Measurements from ENCODE around the gene HOOK2. TPM values are rescaled to one million over a fixed set of nuclear protein-coding genes. Genes with fewer than 3 reads are reported as not detected.

The HOOK2 gene
- total and polyA plus RNA-seq, 4 donors, result 39.8 to 67.4 (median 50.6) TPM

DNA sequence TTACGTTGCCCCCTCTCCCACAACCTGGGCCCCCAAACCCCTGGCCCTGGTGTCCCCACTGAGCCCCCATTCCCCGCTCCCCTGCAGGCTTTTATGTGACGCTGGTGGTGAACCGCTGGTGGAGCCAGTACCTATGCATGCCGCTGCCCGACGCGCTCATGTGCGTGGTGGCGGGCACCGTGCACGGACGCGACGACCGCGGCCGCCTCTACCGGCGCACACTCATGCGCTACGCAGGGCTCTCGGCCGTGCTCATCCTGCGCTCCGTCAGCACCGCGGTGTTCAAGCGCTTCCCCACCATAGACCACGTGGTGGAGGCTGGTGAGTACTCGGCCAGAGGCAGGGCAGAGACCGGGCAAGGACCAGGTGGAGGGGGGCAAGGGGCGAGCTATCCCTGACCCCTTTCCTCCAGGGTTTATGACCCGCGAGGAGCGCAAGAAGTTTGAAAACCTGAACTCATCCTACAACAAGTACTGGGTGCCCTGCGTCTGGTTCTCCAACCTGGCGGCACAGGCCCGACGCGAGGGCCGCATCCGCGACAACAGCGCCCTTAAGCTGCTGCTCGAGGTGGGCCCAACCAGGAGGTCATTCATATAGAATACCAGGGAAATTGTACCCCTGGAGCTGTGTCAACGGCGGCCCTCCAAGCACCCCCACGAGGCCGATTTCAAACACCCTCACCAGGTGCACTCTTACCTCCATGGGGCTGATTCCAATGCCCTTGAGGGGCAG lies 20.7 kb downstream of the HOOK2 start:
- Histone ChIP-seq H3K27ac (ENCODE audit: low read depth in 1 of 2, low read length in 1 of 2) (no peak overlapping the region), H3K4me1 (ENCODE audit: control insufficient read depth in 5 of 5, insufficient read depth in 5 of 5, low read length in 5 of 5) (peaks cover 0 to 7% (median 0%) of the 10 kb centered on the region in 5 donors), H3K4me3 (no peak overlapping the region), H3K9ac (ENCODE audit: insufficient read depth in 1 of 2, low read length in 2 of 2) (no peak overlapping the region), H3K9me3 (ENCODE audit: control insufficient read depth in 4 of 4, insufficient read depth in 3 of 4, low read length in 3 of 4) (no peaks in the 10 kb centered on the region), H3K27me3 (ENCODE audit: control insufficient read depth in 3 of 3, insufficient read depth in 3 of 3, low read length in 2 of 3) (peaks cover 0 to 14% (median 6%) of the 10 kb centered on the region in 3 donors), H3K36me3 (ENCODE audit: control insufficient read depth in 4 of 4, insufficient read depth in 4 of 4, low read length in 4 of 4) (no peaks in the 10 kb centered on the region)
- DNase-seq (no peak), ATAC-seq (ENCODE audit: insufficient read depth, low FRiP score) (no peak)
- 65 to 73% methylated on average over 44 to 50 of the region's 50 CpGs for WGBS, 2 donors
- TF ChIP-seq, protein P1, sequence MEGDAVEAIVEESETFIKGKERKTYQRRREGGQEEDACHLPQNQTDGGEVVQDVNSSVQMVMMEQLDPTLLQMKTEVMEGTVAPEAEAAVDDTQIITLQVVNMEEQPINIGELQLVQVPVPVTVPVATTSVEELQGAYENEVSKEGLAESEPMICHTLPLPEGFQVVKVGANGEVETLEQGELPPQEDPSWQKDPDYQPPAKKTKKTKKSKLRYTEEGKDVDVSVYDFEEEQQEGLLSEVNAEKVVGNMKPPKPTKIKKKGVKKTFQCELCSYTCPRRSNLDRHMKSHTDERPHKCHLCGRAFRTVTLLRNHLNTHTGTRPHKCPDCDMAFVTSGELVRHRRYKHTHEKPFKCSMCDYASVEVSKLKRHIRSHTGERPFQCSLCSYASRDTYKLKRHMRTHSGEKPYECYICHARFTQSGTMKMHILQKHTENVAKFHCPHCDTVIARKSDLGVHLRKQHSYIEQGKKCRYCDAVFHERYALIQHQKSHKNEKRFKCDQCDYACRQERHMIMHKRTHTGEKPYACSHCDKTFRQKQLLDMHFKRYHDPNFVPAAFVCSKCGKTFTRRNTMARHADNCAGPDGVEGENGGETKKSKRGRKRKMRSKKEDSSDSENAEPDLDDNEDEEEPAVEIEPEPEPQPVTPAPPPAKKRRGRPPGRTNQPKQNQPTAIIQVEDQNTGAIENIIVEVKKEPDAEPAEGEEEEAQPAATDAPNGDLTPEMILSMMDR (IDR thresholded peaks at IDR 0.05; ENCODE audit: control extremely low read depth, extremely low read depth), result no peak

DNA sequence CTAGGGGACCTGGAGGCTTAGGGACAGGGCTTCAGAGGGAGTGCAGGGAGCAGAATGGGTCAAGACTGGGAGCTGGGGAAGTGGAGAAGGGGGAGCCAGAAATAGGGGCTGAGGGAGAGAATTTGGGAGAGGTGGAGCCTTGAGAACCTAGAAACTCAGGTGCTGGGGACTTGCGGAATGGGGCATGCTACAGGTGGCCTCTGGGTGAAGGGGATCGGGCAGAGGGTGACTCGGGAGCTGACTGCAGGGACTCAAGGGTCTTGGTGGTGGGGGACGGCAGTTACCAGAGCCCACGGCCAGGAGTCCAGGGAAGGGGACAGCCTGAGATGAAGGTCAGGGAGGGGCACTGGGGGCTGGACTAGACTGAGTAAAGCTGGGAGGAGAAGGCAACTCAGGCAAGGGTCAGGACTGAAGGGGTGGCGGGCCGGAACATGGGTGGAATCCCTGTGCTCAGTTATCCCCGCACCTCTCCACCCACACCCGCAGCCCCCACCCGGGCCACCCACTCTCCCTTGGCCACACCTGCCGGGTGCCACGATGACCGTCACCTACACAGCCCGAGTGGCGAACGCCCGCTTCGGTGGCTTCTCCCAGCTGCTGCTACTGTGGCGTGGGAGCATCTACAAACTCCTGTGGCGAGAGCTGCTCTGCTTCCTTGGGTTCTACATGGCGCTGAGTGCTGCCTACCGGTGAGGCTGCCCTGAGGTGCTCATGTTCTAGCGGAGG lies 23.1 kb downstream of the HOOK2 start:
- DNase-seq, result no peak

DNA sequence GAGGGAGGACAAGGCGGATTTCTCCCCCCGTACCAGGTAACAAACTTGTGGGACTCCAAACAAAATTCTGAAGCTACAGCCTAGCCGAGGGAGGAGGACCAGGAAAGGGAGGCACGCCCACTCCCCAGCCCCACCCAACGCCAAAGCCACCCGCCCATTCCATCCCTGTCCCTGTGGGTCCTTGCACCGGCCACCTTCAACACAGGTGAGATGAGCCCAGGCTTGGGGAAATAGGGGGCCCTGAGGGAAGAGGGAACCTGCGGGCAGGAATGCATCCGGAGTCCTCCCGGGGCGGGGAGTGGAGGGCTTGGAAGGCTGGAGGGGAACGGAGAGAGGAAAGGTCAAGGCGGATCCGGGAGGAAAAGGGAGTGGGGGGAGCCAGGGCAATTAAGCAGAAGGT lies 23.7 kb downstream of the HOOK2 start, which contains the start of gene BEST2:
Gene BEST2 (plus strand): TSS at position 157 of the 400 bp plus-strand sequence. CDS start 802 bp downstream, outside the sequence.
- H3K4me3 ChIP-seq, result no peak within 1 kb of the TSS
- TF ChIP-seq, protein P1 (IDR thresholded peaks at IDR 0.05; ENCODE audit: control extremely low read depth, extremely low read depth), result no peak
- ATAC-seq (ENCODE audit: insufficient read depth, low FRiP score) (no peak), DNase-seq (no peak)
- H3K27ac ChIP-seq (ENCODE audit: low read depth in 1 of 2, low read length in 1 of 2), result no peak within 1 kb of the TSS
- peaks cover 5 to 16% (median 12%) of the 10 kb centered on the region in 4 donors for H3K36me3 ChIP-seq (ENCODE audit: control insufficient read depth in 4 of 4, insufficient read depth in 4 of 4, low read length in 4 of 4)
- H3K27me3 ChIP-seq (ENCODE audit: control insufficient read depth in 3 of 3, insufficient read depth in 3 of 3, low read length in 2 of 3), result peaks cover 0 to 16% (median 6%) of the 10 kb centered on the region in 3 donors
- H3K9me3 ChIP-seq (ENCODE audit: control insufficient read depth in 4 of 4, insufficient read depth in 3 of 4, low read length in 3 of 4), result peaks cover 0 to 11% (median 2%) of the 10 kb centered on the region in 4 donors
- H3K4me1 ChIP-seq (ENCODE audit: control insufficient read depth in 5 of 5, insufficient read depth in 5 of 5, low read length in 5 of 5), result peaks cover 0 to 4% (median 0%) of the 10 kb centered on the region in 5 donors
- no peak within 1 kb of the TSS for H3K9ac ChIP-seq (ENCODE audit: insufficient read depth in 1 of 2, low read length in 2 of 2)
- WGBS, 2 donors, result 49 to 51% methylated on average over 14 of the region's 14 CpGs

More for the DNA sequence above, 23.1 kb downstream of the HOOK2 start:
- peaks cover 0 to 16% (median 6%) of the 10 kb centered on the region in 3 donors for H3K27me3 ChIP-seq (ENCODE audit: control insufficient read depth in 3 of 3, insufficient read depth in 3 of 3, low read length in 2 of 3)
- TF ChIP-seq, protein P1 (IDR thresholded peaks at IDR 0.05; ENCODE audit: control extremely low read depth, extremely low read depth), result no peak
- H3K4me1 ChIP-seq (ENCODE audit: control insufficient read depth in 5 of 5, insufficient read depth in 5 of 5, low read length in 5 of 5), result peaks cover 0 to 4% (median 0%) of the 10 kb centered on the region in 5 donors
- no peak overlapping the region for H3K27ac ChIP-seq (ENCODE audit: low read depth in 1 of 2, low read length in 1 of 2)
- peaks cover 0 to 7% (median 2%) of the 10 kb centered on the region in 4 donors for H3K9me3 ChIP-seq (ENCODE audit: control insufficient read depth in 4 of 4, insufficient read depth in 3 of 4, low read length in 3 of 4)
- H3K9ac ChIP-seq (ENCODE audit: insufficient read depth in 1 of 2, low read length in 2 of 2), result no peak overlapping the region
- no peak overlapping the region for H3K4me3 ChIP-seq
- no peak for ATAC-seq (ENCODE audit: insufficient read depth, low FRiP score)
- WGBS, 2 donors, result 83 to 86% methylated on average over 23 of the region's 23 CpGs
- H3K36me3 ChIP-seq (ENCODE audit: control insufficient read depth in 4 of 4, insufficient read depth in 4 of 4, low read length in 4 of 4), result peaks cover 5 to 12% (median 7%) of the 10 kb centered on the region in 4 donors

Measured in lung (tissue), 12 donors.